ENCODE data around the gene ARSB. TPM values are rescaled to one million over a fixed set of nuclear protein-coding genes. Genes with fewer than 3 reads are reported as not detected.

The ARSB gene
- total and polyA plus RNA-seq, 10 of the 15 experiments (the other 5 are each of a cell fraction or from before 2014, with no cell fraction given): 1.2 to 8.2 (median 6.1) TPM

- no peak for TF ChIP-seq ASH2L (IDR thresholded peaks at IDR 0.05; ENCODE audit: borderline replicate concordance, low read depth)
- TF ChIP-seq KDM1A (IDR thresholded peaks at IDR 0.05; ENCODE audit: borderline replicate concordance): no peak
- TF ChIP-seq SKIL (IDR thresholded peaks at IDR 0.05; ENCODE audit: low read depth, poor library complexity, severe bottlenecking): peak; percentile 96
- TF ChIP-seq GABPA (IDR thresholded peaks at IDR 0.05; ENCODE audit: low read depth): no peak
- no peak for TF ChIP-seq ATF3 (IDR thresholded peaks at IDR 0.05; ENCODE audit: borderline replicate concordance, extremely low read depth, low read depth, low read length)
- no peak for TF ChIP-seq SMARCA5 (IDR thresholded peaks at IDR 0.05)
- TF ChIP-seq CEBPB (IDR thresholded peaks at IDR 0.05; ENCODE audit: borderline replicate concordance in 1 of 2, low read depth in 2 of 2, low read length in 2 of 2): no peak
- TF ChIP-seq YY1 (IDR thresholded peaks at IDR 0.05; ENCODE audit: low read depth, low read length): peak; percentile 59; the same call in 1 of the 2 replicates
- 0 out of 2 replicates have a peak, but pooled peaks have one; percentile 30 for TF ChIP-seq MEF2A (IDR thresholded peaks at IDR 0.05; ENCODE audit: insufficient read depth, low read depth, low read length)
- TF ChIP-seq ETV6 (conservative IDR thresholded peaks at IDR 0.05 in 1 of 2, IDR thresholded peaks at IDR 0.05 in 1 of 2; ENCODE audit: borderline replicate concordance in 1 of 2, low read depth in 1 of 2): peak in 1 of 2 experiments; percentile 62; a peak in 2 of 4 replicates
- TF ChIP-seq CHD2 (IDR thresholded peaks at IDR 0.05; ENCODE audit: borderline replicate concordance, low read depth, low read length): 0 out of 2 replicates have a peak, but pooled peaks have one; percentile 24
- TF ChIP-seq ZNF384 (IDR thresholded peaks at IDR 0.05; ENCODE audit: borderline replicate concordance, low read depth, low read length): no peak
- no peak for TF ChIP-seq BMI1 (IDR thresholded peaks at IDR 0.05; ENCODE audit: borderline replicate concordance)
- TF ChIP-seq BCL3 (IDR thresholded peaks at IDR 0.05; ENCODE audit: borderline replicate concordance, insufficient read depth, low read depth, low read length, poor library complexity, severe bottlenecking): no peak
- TF ChIP-seq ZBED1 (IDR thresholded peaks at IDR 0.05; ENCODE audit: borderline replicate concordance): peak; percentile 78; the same call in 1 of the 2 replicates
- no peak for TF ChIP-seq PBX3 (IDR thresholded peaks at IDR 0.05; ENCODE audit: insufficient replicate concordance, low read depth, low read length)
- no peak for TF ChIP-seq MXI1 (IDR thresholded peaks at IDR 0.05; ENCODE audit: low read depth, low read length)
- no peak for TF ChIP-seq ESRRA (IDR thresholded peaks at IDR 0.05; ENCODE audit: low read length)
- TF ChIP-seq CREM (IDR thresholded peaks at IDR 0.05; ENCODE audit: low read depth): peak; percentile 81
Measured at GRCh38 chr5:78985725-78986223, 664 bp upstream of the ARSB start (continued).

Measured in GM12878 (cell line).